ENCODE data around the gene OS9. TPM values are rescaled to one million over a fixed set of nuclear protein-coding genes. Genes with fewer than 3 reads are reported as not detected.
A peak's percentile ranks its signal among the peaks of the same experiment; 100 is the strongest.

The OS9 gene
- total RNA-seq, 1 donor from 2014 or later = 338 TPM

- Mint-ChIP-seq H3K36me3 (ENCODE audit: unreplicated experiment) (peaks cover 6% of the 10 kb centered on the region), H3K9me3 (ENCODE audit: unreplicated experiment) (no peaks in the 10 kb centered on the region), H3K4me1 (ENCODE audit: unreplicated experiment) (peaks cover 21% of the 10 kb centered on the region), H3K27ac (ENCODE audit: unreplicated experiment) (no peak overlapping the region), H3K4me3 (ENCODE audit: unreplicated experiment) (peak overlapping the region; percentile 67), H3K27me3 (ENCODE audit: unreplicated experiment) (peaks cover 33% of the 10 kb centered on the region)
- no peak for DNase-seq (ENCODE audit: extremely low spot score, unreplicated experiment)
- TF ChIP-seq CTCF (IDR thresholded peaks at IDR 0.05) = no peak
Observed at GRCh38 chr12:57765698-57766463, 71.9 kb downstream of the OS9 start.

- H3K4me3 Mint-ChIP-seq (ENCODE audit: unreplicated experiment) = peak within 1 kb of the TSS; percentile 67
- H3K27me3 Mint-ChIP-seq (ENCODE audit: unreplicated experiment) = peaks cover 33% of the 10 kb centered on the region
- H3K9me3 Mint-ChIP-seq (ENCODE audit: unreplicated experiment) = no peaks in the 10 kb centered on the region
- H3K27ac Mint-ChIP-seq (ENCODE audit: unreplicated experiment) = no peak within 1 kb of the TSS
- no peak for TF ChIP-seq CTCF (IDR thresholded peaks at IDR 0.05)
- H3K4me1 Mint-ChIP-seq (ENCODE audit: unreplicated experiment) = peaks cover 25% of the 10 kb centered on the region
- H3K36me3 Mint-ChIP-seq (ENCODE audit: unreplicated experiment) = peaks cover 6% of the 10 kb centered on the region
- DNase-seq (ENCODE audit: extremely low spot score, unreplicated experiment) = no peak
Observed at GRCh38 chr12:57766464-57767304, 72.8 kb downstream of the OS9 start, which contains the start of gene CYP27B1. Gene CYP27B1 (minus strand): TSS chr12:57767078. CDS start chr12:57767041, 37 bp downstream.

GRCh38 chr12:57767305-57767698 lies 73.4 kb downstream of the OS9 start:
- no peaks in the 10 kb centered on the region for H3K9me3 Mint-ChIP-seq (ENCODE audit: unreplicated experiment)
- H3K4me1 Mint-ChIP-seq (ENCODE audit: unreplicated experiment) = peaks cover 28% of the 10 kb centered on the region
- H3K27me3 Mint-ChIP-seq (ENCODE audit: unreplicated experiment) = peaks cover 33% of the 10 kb centered on the region
- no peak for DNase-seq (ENCODE audit: extremely low spot score, unreplicated experiment)
- TF ChIP-seq CTCF (IDR thresholded peaks at IDR 0.05) = no peak
- no peak overlapping the region for H3K4me3 Mint-ChIP-seq (ENCODE audit: unreplicated experiment)
- no peak overlapping the region for H3K27ac Mint-ChIP-seq (ENCODE audit: unreplicated experiment)
- peaks cover 6% of the 10 kb centered on the region for H3K36me3 Mint-ChIP-seq (ENCODE audit: unreplicated experiment)

GRCh38 chr12:57767876-57768275 lies 73.9 kb downstream of the OS9 start:
- peaks cover 6% of the 10 kb centered on the region for H3K36me3 Mint-ChIP-seq (ENCODE audit: unreplicated experiment)
- no peaks in the 10 kb centered on the region for H3K9me3 Mint-ChIP-seq (ENCODE audit: unreplicated experiment)
- no peak overlapping the region for H3K4me3 Mint-ChIP-seq (ENCODE audit: unreplicated experiment)
- H3K4me1 Mint-ChIP-seq (ENCODE audit: unreplicated experiment) = peaks cover 30% of the 10 kb centered on the region
- TF ChIP-seq CTCF (IDR thresholded peaks at IDR 0.05) = no peak
- no peak for DNase-seq (ENCODE audit: extremely low spot score, unreplicated experiment)
- peaks cover 33% of the 10 kb centered on the region for H3K27me3 Mint-ChIP-seq (ENCODE audit: unreplicated experiment)
- H3K27ac Mint-ChIP-seq (ENCODE audit: unreplicated experiment) = no peak overlapping the region

- Mint-ChIP-seq H3K4me1 (ENCODE audit: unreplicated experiment) (peaks cover 39% of the 10 kb centered on the region), H3K4me3 (ENCODE audit: unreplicated experiment) (no peak overlapping the region), H3K27me3 (ENCODE audit: unreplicated experiment) (peaks cover 16% of the 10 kb centered on the region), H3K9me3 (ENCODE audit: unreplicated experiment) (no peaks in the 10 kb centered on the region), H3K36me3 (ENCODE audit: unreplicated experiment) (peaks cover 6% of the 10 kb centered on the region), H3K27ac (ENCODE audit: unreplicated experiment) (no peak overlapping the region)
- TF ChIP-seq CTCF (IDR thresholded peaks at IDR 0.05) = no peak
- no peak for DNase-seq (ENCODE audit: extremely low spot score, unreplicated experiment)
Observed at GRCh38 chr12:57769594-57769993, 75.7 kb downstream of the OS9 start.

Data from osteocyte (in vitro differentiated cells).